Kidney epithelial cell (primary cell): ENCODE data around the gene SPI1. TPM values are rescaled to one million over a fixed set of nuclear protein-coding genes. Genes with fewer than 3 reads are reported as not detected.

Experiments
- DNase-seq: peaks from one replicate; pipeline ENCODE4 v3.0.0-alpha.2; 2010; ENCODE audit warnings: low read depth
- H3K27me3 ChIP-seq: 2 replicates; pipeline ENCODE4 v1.6.0; 2011; ENCODE audit warnings: low read length; ENCODE audit not compliant: control insufficient read depth, insufficient read depth
- H3K36me3 ChIP-seq: 2 replicates; pipeline ENCODE4 v1.5.1; 2011; ENCODE audit warnings: low read length; ENCODE audit not compliant: control insufficient read depth, insufficient read depth
- H3K4me3 ChIP-seq: 2 replicates; pipeline ENCODE4 v1.5.1; 2011; ENCODE audit warnings: low read depth, mild to moderate bottlenecking, control low read depth, low read length
- CTCF ChIP-seq: IDR thresholded peaks from 2 replicates; pipeline ENCODE4 v1.5.1; 2011; ENCODE audit warnings: mild to moderate bottlenecking, moderate library complexity, low read length, control low read depth, inconsistent platforms; ENCODE audit not compliant: insufficient read depth, poor library complexity, severe bottlenecking
- total RNA-seq: library from RNA; depleted of rRNA; stranded (reverse); fragments of >200 nt; gene quantifications from 2 replicates; pipeline ENCODE4 v1.2.3, GENCODE V29; 2015

Gene SPI1
- total RNA-seq, 1 donor from 2014 or later: not detected

- Histone ChIP-seq H3K4me3 (no peak overlapping the region), H3K36me3 (no peaks in the 10 kb centered on the region), H3K27me3 (no peaks in the 10 kb centered on the region)
- TF ChIP-seq CTCF: no peak
- no peak for DNase-seq
Measured at GRCh38 chr11:47333886-47334443, 44.4 kb downstream of the SPI1 start.

GRCh38 chr11:47333526-47333845 is 44.9 kb downstream of the SPI1 start:
- no peaks in the 10 kb centered on the region for H3K27me3 ChIP-seq
- TF ChIP-seq CTCF: no peak
- no peak overlapping the region for H3K4me3 ChIP-seq
- no peaks in the 10 kb centered on the region for H3K36me3 ChIP-seq
- no peak for DNase-seq

GRCh38 chr11:47332791-47333525 is 45.4 kb downstream of the SPI1 start:
- Histone ChIP-seq H3K27me3 (no peaks in the 10 kb centered on the region), H3K36me3 (no peaks in the 10 kb centered on the region), H3K4me3 (no peak overlapping the region)
- no peak for DNase-seq
- TF ChIP-seq CTCF: no peak

GRCh38 chr11:47332303-47332711 is 46.0 kb downstream of the SPI1 start:
- Histone ChIP-seq H3K36me3 (no peaks in the 10 kb centered on the region), H3K27me3 (no peaks in the 10 kb centered on the region), H3K4me3 (no peak overlapping the region)
- no peak for DNase-seq
- TF ChIP-seq CTCF: no peak

GRCh38 chr11:47331454-47332302 is 46.7 kb downstream of the SPI1 start:
- no peak for TF ChIP-seq CTCF
- peaks cover 2% of the 10 kb centered on the region for H3K36me3 ChIP-seq
- H3K4me3 ChIP-seq: no peak overlapping the region
- no peaks in the 10 kb centered on the region for H3K27me3 ChIP-seq
- DNase-seq: no peak
